Measurements from ENCODE around the gene WASL.

DNA sequence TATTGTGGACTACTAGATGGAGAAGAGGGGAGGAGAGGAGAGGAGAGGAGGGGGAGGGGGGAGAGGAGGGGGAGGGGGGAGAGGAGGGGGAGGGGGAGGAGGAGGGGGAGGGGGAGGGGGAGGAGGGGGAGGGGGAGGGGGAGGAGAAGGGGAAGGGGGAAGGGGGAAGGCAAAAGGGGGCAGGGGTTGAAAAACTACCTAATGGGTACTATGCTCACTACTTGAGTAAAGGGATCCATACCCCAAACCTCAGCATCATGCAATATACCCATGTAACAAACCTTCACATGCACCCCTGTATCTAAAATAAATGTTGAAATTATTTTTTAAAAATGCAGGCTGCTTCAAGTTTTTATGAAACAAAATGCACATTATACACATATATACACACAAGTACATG is 108.2 kb downstream of the WASL start:
- TF ChIP-seq GATA2 (IDR thresholded peaks at IDR 0.05; ENCODE audit: low read depth, low read length): no peak
- TF ChIP-seq GATA3 (IDR thresholded peaks at IDR 0.05; ENCODE audit: low read depth, low read length): no peak
